WERI-Rb-1 (cell line): ENCODE results near the gene NNT.
"Not testable (repeated sequence)": the region's sequence is repeated elsewhere in the genome, so short reads cannot be mapped to it uniquely, and the experiment has no call there.

Experiments used
- DNase-seq: peaks from one replicate; pipeline ENCODE4 v3.0.0-alpha.2; 2020
- H3K27ac ChIP-seq: fragments of 250-450 bp; sonication (Bioruptor Pico); 2 replicates; pipeline ENCODE4 v1.5.1; 2020; ENCODE audit warnings: mild to moderate bottlenecking, moderate library complexity
- H3K27me3 ChIP-seq: fragments of 250-450 bp; sonication (Bioruptor Pico); 2 replicates; pipeline ENCODE4 v1.5.1; 2021; ENCODE audit warnings: mild to moderate bottlenecking, low read depth, moderate library complexity; ENCODE audit not compliant: insufficient read depth, severe bottlenecking
- H3K36me3 ChIP-seq: fragments of 250-450 bp; sonication (Bioruptor Pico); 2 replicates; pipeline ENCODE4 v1.5.1; 2020; ENCODE audit warnings: mild to moderate bottlenecking, moderate library complexity
- H3K4me3 ChIP-seq: 2 replicates; pipeline ENCODE4 v1.5.1; 2011; ENCODE audit warnings: low read depth, mild to moderate bottlenecking, control low read depth, low read length
- H3K9me3 ChIP-seq: fragments of 250-450 bp; sonication (Bioruptor Pico); 2 replicates; pipeline ENCODE4 v1.5.1; 2021; ENCODE audit warnings: mild to moderate bottlenecking, moderate library complexity; ENCODE audit not compliant: severe bottlenecking
- CTCF ChIP-seq: IDR thresholded peaks from 2 replicates; pipeline ENCODE4 v1.5.1; 2011; ENCODE audit warnings: low read depth, mild to moderate bottlenecking, control low read depth, inconsistent platforms, low read length

The NNT gene

GRCh38 chr5:43691275-43691674, 88.3 kb downstream of the NNT start:
- Histone ChIP-seq H3K36me3 (0 out of 2 replicates have a peak, but pooled peaks cover 4% of the 10 kb centered on the region), H3K9me3 (no peaks in the 10 kb centered on the region), H3K27me3 (no peaks in the 10 kb centered on the region), H3K4me3 (no peak overlapping the region), H3K27ac (no peak overlapping the region)
- TF ChIP-seq CTCF: no peak
- DNase-seq: no peak

- 0 out of 2 replicates have a peak, but pooled peaks cover 4% of the 10 kb centered on the region for H3K36me3 ChIP-seq
- H3K27me3 ChIP-seq: no peaks in the 10 kb centered on the region
- H3K4me3 ChIP-seq: no peak overlapping the region
- H3K9me3 ChIP-seq: no peaks in the 10 kb centered on the region
- no peak overlapping the region for H3K27ac ChIP-seq
- DNase-seq: no peak
- no peak for TF ChIP-seq CTCF
Observed at GRCh38 chr5:43691893-43692292, 88.9 kb downstream of the NNT start.

GRCh38 chr5:43693411-43693810, 90.4 kb downstream of the NNT start:
- Histone ChIP-seq H3K4me3 (no peak overlapping the region), H3K27me3 (no peaks in the 10 kb centered on the region), H3K27ac (no peak overlapping the region), H3K36me3 (peaks cover 4% of the 10 kb centered on the region; the same call in 1 of the 2 replicates), H3K9me3 (no peaks in the 10 kb centered on the region)
- no peak for DNase-seq
- no peak for TF ChIP-seq CTCF

- H3K4me3 ChIP-seq: no peak overlapping the region
- TF ChIP-seq CTCF: no peak
- no peak overlapping the region for H3K27ac ChIP-seq
- no peak for DNase-seq
- no peaks in the 10 kb centered on the region for H3K27me3 ChIP-seq
- H3K36me3 ChIP-seq: peaks cover 4% of the 10 kb centered on the region; the same call in 1 of the 2 replicates
- H3K9me3 ChIP-seq: no peaks in the 10 kb centered on the region
Observed at GRCh38 chr5:43694027-43694426, 91.0 kb downstream of the NNT start.

- H3K27ac ChIP-seq, H3K27me3 ChIP-seq, DNase-seq, H3K4me3 ChIP-seq, H3K9me3 ChIP-seq, H3K36me3 ChIP-seq: not testable (repeated sequence)
Observed at GRCh38 chr5:43696444-43696843, 93.5 kb downstream of the NNT start.

GRCh38 chr5:43699910-43700309, 96.9 kb downstream of the NNT start:
- H3K9me3 ChIP-seq: peaks cover 3% of the 10 kb centered on the region
- no peak for DNase-seq
- H3K36me3 ChIP-seq: peaks cover 10% of the 10 kb centered on the region
- no peak overlapping the region for H3K27ac ChIP-seq
- no peak overlapping the region for H3K4me3 ChIP-seq
- no peak for TF ChIP-seq CTCF
- no peaks in the 10 kb centered on the region for H3K27me3 ChIP-seq
